Left ventricle myocardium superior (tissue), 1 donor: Measurements from ENCODE around the gene MAPK7. TPM values are rescaled to one million over a fixed set of nuclear protein-coding genes. Genes with fewer than 3 reads are reported as not detected.

Source experiments
- ATAC-seq: fragments of 200-7000 bp; cut with Tn5 transposase; one replicate; pipeline ENCODE4 v1.9.1; 2020; ENCODE audit warnings: mild to moderate bottlenecking, moderate library complexity
- DNase-seq: peaks from one replicate; pipeline ENCODE4 v3.0.0-alpha.2; 2020
- intact Hi-C: fragments of 100-400 bp; cut with micrococcal nuclease; formaldehyde crosslinking; loops from one replicate; pipeline ENCODE4 v1.11.0; 2022
- long read RNA-seq: library from polyadenylated mRNA; unstranded; transcript quantifications from one replicate; pipeline ENCODE4 v2.0.0, GENCODE V29; 2021
- total RNA-seq: library from RNA; stranded (reverse); fragmentation: NEBNext Ultra II Directional; extraction: Animal tissue kit (Norgen Biotek cat#: 25700); gene quantifications from one replicate; pipeline ENCODE4 v1.2.1, GENCODE V29; 2021
- donor health status: DM: no; HTN: yes; CAD: no; lungs with severe emphysema.

Gene MAPK7
- 10.7 TPM for total RNA-seq
- long read RNA-seq, full-length matches to known transcripts = 6 of 12 reads
- long read RNA-seq, partial matches to known transcripts = 3 of 12 reads
- long read RNA-seq, other reads (novel, unspliced or antisense) = 3 of 12 reads

DNA sequence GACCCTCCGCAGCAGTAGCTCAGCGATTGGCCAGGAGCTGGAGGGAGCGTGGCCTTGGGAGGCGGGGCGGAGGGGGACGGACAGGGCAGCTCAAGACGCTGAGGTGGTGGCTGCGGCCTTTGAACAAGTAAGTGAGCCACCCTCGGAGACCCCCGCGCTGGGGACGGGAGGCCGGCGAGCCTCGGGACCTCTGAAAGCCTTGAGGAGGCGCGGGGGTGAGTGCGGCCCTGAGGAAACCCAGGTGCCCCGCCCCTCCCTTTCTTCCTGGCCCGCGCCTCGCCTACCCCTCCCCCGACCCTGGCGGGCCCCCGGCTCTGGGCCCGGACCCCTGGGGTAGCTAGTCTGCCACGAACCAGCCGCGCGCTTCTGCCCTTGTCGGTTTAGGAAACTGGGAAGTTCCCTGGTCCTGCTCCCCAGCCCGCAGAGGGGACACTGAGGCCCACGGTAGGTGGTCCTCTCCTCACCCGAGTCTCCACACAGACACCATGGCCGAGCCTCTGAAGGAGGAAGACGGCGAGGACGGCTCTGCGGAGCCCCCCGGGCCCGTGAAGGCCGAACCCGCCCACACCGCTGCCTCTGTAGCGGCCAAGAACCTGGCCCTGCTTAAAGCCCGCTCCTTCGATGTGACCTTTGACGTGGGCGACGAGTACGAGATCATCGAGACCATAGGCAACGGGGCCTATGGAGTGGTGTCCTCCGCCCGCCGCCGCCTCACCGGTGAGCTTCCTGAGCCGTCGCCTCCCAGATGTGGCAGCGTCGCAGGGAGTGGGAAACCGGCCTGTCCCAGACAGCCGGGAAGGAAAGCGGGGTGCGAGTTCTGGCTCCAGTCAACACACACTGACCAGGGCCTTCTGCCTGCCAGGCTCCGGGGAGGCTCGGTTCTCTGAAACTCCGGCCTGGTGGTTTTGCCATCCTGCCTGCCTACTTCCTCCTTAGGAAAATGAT lies at the start of gene MAPK7:
Gene MAPK7, plus strand, starts transcription at position 83 of the 945 bp plus-strand sequence. Its CDS starts 403 bp downstream, at position 486.
- intact Hi-C loops = no loop called here
- DNase-seq (no peak), ATAC-seq (peak; percentile 3)

DNA sequence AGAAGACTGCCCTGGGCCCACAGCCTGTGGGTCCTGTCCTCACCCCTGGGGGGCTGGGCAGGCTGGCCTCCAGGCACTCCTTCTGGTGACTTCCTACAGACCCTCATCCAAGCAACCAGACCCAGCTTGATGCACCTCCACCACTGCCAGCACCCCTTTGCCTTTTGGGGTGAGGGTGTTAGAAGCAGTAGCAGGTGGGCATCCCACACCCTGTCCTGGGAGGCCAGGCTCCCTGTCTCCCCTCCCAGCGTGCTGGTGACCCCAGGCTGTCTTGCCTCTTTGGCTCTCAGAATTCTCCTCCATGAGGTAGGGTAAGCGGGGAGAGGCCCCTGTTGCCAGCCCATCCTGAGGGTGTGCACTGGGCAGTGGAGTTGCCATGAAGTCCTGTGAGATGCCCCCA lies 49.2 kb upstream of the MAPK7 start:
- no peak for DNase-seq
- intact Hi-C loops = no loop called here
- no peak for ATAC-seq

DNA sequence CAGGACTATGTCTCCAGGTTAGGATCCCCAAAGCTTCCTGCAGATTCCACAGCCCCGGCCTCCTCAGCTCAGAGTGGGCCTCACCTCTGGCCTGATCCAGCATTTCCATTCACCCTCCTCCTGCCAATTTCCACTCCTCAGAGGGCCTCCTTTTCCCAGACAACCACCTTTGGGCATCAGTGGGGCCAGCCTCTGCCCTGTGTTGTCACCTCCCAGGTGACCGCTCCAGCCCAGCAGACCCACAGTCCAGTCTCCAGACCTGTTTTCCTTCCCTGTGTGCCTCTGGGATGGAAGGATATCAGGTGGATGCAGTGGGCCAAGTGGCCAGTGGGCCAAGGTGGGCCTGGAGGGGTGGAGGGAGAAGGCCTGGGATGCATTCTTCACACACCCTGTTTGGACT lies 48.5 kb upstream of the MAPK7 start:
- intact Hi-C loops = no loop called here
- ATAC-seq = no peak

DNA sequence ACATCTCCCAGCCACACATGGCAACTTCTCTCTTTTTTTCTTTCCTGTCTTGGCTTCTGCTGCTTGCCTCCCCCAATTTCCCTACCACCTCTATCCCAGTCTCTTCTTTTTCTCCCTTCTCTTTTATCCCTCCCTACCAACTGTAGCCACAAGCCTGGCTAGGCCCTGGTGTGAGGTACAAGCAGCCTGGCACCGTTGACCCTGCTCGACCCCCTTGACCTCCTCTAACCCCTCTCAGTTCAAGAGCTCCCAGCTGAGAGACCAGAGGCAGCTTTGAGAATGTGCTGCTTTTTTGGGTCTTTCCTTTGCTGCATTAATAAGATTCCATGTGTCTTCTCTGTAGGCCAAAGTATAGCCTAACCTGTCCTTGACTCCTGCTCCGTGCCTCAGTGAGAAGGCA lies 48.0 kb upstream of the MAPK7 start:
- ATAC-seq (no peak), DNase-seq (no peak)

More for the DNA sequence above, 48.5 kb upstream of the MAPK7 start:
- no peak for DNase-seq

DNA sequence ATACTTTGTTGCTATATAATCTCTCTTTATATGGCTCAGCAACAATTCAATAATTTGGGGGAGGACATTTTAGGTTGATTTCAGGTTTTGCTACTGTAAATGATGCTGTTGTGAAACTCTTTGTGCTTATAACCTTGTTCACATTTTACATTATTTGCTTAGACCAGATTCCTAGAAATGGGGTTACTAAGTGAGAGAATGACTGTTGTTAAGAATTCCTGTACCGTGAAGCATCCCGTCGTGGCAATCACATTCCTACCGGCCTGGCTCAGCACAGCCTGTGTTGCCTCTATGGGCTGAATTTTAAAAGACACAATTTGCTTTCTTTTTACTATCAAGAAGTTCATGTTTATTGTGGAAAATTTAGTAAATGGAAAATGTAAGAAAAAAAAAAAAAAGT lies 47.2 kb upstream of the MAPK7 start:
- ATAC-seq (no peak), DNase-seq (no peak)
- intact Hi-C loops = no loop called here

More for the DNA sequence above, 48.0 kb upstream of the MAPK7 start:
- intact Hi-C loops = no loop called here

DNA sequence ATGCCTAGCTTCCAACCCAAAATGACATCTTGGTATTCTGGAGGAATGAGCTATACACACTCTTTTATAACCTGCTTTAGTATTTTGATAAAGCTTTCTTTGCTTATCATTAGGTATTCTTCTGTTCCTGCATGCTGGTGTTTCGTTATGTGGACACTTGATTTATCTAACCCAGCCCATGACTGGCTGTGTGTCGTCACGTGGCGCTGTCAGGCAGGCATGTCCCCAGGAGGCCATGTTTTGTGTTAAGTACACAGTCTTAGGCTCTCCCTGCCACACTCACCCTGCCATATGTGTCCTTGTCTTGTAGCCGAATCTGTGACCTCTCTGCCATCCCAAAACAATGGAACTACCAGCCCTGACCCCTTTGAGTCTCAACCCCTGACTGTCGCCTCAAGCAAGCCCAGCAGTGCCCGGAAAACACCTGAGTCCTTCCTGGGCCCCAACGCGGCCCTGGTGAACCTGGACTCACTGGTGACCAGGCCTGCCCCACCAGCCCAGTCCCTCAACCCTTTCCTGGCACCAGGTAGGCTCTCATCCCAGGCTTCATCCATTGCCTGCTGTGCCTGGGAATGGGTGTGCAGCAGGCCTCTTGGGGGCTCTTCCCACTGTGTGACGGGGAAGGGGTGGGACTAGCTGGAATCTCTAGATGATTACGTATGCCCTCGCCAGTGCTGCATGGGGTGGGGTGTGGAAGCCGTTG lies 46.6 kb upstream of the MAPK7 start:
- ATAC-seq = no peak
- DNase-seq = no peak
- intact Hi-C loops = no loop called here

DNA sequence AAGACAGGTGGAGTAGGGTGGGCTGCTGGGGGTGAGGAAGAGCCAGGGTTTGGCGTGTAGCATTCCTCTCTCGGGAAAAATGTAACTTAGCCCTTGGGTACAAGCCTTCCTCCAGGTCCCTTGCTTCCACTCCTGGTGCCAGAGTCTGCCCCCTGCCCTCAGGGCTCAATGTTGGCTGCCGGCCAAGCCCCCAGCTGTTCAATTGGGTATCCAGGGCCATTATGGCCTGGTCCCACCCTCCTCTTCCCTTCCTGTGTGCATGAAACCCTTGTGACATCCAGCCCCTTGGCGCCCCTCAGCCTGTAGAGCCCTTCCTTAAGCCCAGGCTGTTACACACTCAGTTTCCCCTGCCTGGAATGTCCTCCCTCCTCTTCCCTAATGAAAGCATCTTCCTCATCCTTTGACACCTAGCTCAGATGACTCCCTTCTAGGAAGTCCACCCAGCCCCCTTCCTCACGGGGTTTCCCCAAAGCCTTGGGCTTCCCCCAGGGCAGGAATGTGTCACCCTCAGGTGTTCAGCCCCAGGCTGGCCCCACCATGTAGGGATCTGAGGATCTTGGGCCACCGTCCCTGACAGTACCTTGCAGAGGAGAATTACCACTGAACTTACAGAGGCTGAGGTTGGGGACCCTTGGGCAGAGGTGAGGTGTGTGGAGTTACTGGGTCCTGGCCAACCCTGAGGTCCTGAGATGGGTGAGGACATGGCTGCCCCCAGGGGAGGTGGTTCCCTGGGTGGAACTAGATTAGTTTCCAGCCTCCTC lies 45.7 kb upstream of the MAPK7 start:
- DNase-seq (no peak), ATAC-seq (no peak)
- intact Hi-C loops = no loop called here

DNA sequence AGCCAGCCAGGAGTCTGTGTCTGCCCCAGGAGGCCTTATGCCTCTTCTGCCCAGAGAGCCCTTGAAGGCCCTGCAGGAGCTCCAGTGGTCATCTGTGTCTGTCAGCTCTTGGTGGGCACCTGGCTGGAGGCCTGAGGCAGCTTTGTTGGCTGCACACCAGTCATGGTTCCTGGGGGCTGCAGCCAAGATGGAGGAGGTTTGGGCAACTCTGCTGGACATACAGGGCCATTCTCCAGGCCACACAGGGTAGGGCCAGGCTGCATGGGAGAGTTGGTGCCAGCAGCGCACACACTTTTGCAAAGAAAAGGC lies 45.2 kb upstream of the MAPK7 start:
- intact Hi-C loops = no loop called here
- no peak for ATAC-seq
- DNase-seq = no peak

DNA sequence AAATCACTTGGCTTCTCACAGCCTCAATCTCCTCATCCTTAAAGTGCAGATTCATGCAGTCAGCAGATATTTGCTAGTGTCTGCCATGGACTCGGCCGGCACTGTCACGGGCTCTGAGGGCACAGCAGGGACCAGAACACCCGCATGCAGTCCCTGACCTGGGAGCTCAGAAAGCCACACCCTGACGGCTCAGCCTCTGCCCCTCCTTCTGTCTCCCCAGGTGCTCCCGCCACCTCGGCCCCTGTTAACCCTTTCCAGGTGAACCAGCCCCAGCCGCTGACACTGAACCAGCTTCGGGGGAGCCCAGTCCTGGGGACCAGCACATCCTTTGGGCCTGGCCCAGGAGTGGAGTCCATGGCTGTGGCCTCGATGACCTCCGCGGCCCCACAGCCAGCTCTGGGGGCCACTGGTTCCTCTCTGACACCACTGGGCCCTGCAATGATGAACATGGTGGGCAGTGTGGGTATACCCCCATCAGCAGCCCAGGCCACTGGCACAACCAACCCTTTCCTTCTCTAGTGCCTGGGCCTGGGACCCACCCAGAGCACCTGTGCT lies 44.5 kb upstream of the MAPK7 start:
- intact Hi-C loops = no loop called here
- no peak for ATAC-seq
- no peak for DNase-seq

DNA sequence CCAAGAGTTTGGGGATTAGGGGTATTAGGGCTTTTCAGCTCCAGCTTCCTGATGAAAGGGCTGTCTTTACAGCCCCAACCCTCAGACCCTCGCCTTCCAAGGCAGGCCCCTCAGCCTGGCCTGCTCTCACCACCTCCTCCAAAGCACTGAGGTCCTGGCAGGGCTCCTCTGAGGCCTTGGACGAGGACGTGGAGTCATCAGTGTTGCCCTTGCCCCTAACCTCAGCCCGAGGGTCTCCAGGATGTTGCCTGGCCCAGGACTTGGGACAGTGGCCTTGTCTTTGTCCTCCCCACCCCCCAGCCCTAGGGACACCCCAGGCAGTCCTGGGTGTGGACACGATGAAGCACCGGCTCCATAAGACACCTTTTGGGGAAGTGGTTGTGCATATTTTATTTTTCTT lies 44.0 kb upstream of the MAPK7 start:
- ATAC-seq = no peak
- intact Hi-C loops = no loop called here
- no peak for DNase-seq

DNA sequence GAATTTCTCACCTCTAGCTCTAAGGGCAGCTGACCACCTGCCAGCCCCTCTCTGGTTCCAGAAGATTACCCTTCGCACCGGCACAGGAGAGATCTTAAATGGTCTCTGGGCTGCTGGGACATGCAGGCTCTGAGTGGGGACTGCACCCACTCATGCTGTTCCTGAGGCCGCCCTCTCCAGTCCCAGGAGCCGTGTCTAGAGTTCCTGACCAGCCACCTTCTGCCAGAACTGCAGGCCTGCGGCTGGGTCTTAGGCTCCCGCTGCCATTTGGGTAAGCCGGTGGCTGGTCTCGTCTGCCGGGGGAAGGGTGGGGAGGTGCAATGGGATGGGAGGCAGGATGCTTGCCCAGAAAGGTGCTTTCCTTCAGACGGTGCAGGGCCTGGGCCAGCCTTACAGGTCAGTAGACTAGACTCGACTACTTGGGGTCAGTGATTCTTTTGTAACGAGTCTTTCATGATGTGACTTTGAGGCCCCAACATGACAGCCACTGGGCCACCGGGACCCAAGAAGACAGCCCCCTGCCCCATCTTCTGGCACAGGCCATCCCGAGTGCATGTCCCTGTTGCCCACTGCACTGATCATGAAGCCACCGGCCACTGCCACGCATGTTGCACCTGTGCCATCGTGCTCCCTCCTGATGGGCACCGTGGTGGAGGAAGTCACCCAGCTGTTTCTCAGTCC lies 42.2 kb upstream of the MAPK7 start:
- ATAC-seq (no peak), DNase-seq (no peak)
- intact Hi-C loops = no loop called here

DNA sequence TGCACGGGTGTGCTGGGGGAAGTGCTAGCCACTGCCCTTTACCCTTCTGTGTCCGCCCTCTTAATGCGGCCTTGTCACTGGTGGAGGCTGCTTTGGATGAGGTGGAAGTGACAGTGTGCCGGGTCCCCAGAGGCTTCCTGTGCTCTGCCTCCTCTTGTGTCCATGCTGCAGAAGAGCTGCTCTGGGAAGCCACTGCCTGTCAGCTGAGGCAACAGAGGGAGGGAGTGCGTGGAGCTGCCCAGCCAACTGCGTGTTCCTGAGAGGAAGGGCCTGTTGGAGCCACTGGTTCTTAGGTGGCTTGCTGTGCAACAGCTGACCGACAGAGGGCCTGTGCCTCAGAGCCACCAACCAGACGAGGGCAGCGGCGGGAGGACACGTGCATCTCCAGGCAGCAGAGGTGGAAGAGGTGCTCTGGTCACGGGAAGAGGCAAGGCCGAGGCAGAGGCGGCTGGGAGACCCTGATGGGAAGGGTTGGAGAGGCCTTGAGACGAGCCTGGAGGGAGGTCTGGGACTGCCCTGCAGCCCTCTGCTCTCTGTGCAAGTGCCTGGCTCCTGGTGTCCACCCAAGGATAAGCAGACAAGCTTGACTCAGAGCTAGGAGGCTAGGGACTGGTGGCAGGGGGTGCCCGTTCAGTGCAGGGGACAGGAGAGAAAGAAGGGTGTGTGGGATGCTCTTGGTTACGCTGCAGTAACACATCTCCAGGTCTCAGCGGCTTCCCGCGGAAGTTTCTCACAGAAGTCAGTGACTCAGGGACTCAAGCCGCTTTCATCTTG lies 41.2 kb upstream of the MAPK7 start:
- ATAC-seq (peak; percentile 44), DNase-seq (peak; percentile 53)
- intact Hi-C loops = no loop called here

DNA sequence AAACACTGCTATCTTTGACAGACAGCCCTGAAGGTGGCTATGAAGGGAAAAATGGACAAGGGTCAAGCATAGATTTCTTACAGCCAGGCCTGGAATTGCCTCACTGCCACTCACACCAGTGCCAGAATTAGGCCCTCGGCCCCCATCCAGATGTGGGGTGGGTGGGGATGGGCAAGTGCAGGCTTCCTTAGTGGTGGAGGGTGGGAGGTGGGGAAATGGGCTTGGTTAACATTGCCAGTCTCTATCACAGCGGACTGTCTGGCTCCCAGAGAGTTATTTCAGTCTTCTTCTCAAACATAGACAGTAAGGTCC lies 40.6 kb upstream of the MAPK7 start:
- intact Hi-C loops = no loop called here
- DNase-seq (no peak), ATAC-seq (peak; percentile 37)

DNA sequence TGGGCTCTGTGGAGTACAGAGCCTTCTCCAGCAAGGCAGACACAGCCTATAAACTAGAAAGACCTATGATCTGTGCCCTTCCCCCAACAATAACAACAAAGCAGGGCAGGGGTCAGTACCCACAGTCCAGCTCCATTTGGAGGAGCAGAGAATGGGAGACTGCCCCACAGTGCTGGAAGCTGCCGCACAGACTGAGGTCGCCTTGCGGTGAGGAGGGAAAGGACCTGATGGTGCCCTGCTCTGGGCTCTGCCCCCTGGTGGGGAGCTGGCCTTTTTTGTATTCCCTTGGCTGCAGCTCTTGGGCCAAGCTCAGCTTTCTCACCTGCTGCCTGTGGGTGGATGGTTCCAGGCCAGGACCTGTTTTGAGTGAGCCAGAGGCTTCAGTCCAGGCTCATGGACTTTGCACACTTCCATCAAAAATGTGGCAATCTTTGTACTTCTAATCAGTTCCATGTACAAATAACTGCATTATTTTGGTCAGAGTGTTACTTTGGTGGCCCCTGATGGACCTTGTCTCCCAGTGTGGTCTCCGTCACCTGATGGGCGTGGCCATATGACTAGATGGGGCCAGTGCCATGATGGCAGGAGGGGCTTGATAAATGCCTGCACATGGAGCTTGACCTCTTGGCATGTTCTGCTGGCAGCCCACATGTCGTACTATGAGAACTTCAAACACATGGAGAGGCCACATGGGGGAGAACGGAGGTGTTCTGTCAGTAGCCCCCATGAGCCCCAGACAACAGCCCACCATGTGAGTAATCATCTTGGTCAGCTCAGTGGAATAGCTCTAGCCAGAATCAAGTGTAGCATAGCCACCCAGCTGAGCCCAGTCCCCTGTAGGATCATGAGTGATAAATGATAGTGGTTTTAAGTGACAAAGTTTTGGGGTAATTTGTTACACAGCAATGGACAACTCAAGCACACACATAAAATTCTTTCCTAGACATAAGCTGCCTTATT lies 40.0 kb upstream of the MAPK7 start:
- peak; percentile 79 for ATAC-seq
- intact Hi-C loops = no loop called here
- peak; percentile 79 for DNase-seq

DNA sequence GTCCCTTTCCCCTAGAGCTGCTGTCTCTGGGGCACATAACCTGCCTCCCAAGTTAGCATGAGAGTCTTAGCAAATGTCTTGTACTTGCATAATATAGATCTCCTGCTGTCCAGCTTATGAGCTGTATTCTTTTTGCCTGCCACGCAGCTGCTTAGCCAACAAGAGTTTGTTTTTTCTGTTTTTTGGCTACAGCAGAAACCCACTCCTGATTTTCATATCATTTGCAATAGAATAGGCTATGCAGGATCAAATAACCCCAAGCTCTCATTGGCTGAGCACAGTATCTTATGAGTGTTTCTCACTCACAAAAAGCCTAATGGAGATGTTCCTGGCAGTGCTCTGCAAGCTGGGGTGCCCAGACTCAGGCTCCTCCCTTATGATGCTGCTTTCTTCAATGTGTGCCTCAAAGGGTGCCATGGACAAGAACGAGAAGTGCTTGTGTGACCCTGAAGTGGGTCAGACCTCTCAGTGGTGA lies 38.9 kb upstream of the MAPK7 start:
- ATAC-seq = no peak
- DNase-seq = no peak
- intact Hi-C loops = no loop called here

DNA sequence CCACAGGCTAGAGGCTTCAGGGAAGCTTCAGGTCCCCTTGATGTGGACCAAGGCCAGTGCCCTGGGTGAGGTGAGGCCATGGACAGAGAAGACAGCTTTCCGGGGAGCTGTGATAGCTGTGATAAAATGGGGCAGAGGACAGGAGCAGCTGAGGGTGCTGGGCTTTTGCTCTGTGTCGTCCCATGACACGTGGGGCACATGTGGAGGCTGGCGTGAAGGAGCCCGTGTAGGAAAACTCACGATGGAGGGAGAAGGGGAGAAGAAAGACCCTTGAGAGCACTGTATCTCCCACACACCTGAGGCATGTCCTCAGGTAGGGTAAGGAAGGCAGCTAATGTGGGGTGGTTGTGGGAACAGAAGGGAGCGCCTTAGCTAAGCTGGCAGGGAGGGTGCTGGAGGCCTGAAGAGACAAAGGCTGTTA lies 37.1 kb upstream of the MAPK7 start:
- no peak for ATAC-seq
- DNase-seq = no peak
- intact Hi-C loops = no loop called here
